Measurements from ENCODE around the gene FBLN2.

Gene FBLN2

GRCh38 chr3:13658681-13659080, 109.8 kb downstream of the FBLN2 start:
- no peak overlapping the region for H3K27ac ChIP-seq
- TF ChIP-seq ZFX (IDR thresholded peaks at IDR 0.05; ENCODE audit: borderline replicate concordance): no peak

DNA sequence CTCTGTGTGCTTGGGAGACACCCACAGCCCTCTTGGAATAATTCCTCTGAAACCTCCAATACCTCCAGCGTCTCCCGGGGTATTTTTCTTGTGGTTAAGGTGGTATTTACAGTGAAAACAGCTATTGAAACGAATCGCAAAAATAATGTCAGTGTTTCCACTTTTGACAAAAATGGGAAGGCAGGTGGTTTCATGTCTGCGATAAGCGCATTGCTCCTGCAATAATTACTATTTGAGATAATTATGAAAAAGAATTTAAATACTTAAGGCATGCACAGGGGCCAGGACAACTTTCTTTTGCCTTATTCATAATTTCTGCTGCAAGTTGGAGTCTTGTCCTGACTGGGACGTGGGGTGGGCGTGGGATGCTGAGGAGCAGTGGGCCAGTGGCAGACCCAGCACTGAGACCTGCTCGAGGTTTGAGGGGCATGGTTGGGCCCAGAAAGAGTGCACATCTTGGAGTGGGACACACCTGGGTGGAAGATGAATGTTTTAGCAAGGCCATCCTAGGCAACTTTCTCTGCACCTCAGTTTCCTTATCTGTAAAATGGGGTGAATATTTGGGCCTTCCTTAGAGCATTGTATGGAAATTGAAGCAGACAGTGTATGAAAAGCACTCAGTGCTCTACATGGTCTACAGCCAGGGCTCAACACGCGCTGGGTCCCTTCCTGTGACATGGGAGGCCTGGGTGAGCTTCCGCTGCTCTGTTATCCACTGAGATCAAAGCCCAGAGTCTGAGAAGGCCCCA, 110.5 kb downstream of the FBLN2 start:
- H3K27ac ChIP-seq: no peak overlapping the region
- TF ChIP-seq ZFX (IDR thresholded peaks at IDR 0.05; ENCODE audit: borderline replicate concordance): no peak
- TF ChIP-seq CTCF (IDR thresholded peaks at IDR 0.05): no peak

DNA sequence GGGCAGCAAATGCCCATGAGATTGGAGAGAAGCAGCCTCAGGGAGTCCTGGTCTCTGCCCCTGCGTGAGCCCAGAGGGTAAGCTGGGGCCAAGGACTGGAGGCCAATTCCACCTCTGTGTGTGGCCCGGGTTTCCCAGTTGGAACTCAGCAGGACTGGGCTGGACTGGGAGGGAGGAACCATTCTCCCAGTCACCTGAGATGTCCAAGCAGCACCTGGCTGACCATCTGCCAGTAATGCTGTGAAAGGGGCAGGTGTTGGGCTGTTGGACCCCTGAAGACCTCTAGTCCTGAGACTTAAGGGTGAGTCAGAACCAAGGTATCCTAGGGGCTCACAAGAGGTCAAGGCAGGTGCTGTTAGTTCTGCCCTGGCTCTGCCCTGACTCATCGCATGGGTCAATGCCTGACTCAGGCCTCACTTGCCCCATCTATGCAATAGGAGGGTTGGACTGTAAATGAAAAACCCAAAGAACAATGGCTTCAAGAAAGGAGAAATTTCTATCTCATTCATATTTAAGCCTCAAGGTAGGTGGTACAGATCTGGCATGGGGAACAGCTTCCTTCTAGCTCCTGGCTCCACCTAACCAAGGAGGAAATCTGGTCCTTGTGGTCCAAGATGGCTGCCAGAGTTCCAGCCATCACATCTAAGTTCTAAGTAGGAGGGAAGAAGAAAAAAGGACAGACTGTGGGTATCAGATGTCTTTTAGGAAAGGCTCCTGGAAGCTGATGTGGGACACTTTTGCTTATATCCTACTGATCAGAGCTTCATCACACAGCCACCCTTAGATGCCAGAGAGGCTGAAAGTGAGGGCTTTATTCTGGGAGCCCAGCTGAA, 111.3 kb downstream of the FBLN2 start:
- TF ChIP-seq ZFX (IDR thresholded peaks at IDR 0.05; ENCODE audit: borderline replicate concordance): no peak
- TF ChIP-seq CTCF (IDR thresholded peaks at IDR 0.05): no peak
- no peak overlapping the region for H3K27ac ChIP-seq

DNA sequence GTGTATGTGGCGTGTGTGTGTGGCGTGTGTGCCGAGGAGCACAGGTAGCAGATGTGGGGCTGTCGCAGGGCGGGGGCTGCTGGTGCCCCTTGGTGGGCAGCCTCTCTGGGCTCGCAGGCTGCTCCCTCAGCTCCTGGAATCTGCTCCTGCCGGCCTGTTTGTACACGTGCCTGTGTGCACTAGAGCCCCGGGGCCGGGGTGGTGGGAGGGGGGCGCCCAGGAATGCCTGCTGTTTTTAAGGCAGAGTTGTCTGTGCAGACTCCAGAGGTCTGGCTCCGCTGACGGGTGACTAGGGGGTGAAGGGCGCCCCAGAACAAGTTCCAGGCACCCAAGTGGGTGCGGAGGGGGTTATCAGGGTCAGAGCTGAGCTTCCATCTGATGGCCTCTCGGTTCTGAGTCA, 112.2 kb downstream of the FBLN2 start:
- TF ChIP-seq ZFX (IDR thresholded peaks at IDR 0.05; ENCODE audit: borderline replicate concordance) (no peak), CTCF (IDR thresholded peaks at IDR 0.05) (no peak)
- H3K27ac ChIP-seq: no peak overlapping the region

DNA sequence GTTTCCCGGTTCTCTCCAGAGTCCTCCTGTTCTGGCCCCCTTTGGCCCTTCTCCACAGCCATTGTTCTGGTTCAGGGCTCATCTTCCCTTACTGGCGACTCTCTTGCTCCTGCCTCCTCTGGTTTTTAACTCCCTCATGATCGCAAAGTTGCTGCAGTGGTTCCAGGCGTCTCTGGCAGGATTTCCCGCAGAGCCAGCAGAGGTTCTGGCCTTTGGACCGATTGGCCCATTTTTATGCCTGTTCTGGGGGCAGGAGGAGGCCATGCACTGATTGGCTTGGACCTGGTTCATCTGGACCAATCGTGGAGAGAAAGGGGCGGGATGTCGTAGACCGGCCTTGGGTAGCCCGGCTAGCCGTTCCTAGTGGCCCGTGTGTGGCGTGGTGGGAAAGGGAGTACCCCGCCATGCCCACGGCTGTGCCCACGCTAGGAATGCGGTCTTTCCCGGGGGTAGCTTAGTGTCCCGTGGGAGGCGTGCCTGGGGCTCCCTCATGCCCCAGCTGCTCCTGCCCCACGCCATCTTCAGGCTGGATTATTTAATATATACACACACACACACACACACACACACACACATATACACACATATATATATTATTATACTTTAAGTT, 113.4 kb downstream of the FBLN2 start:
- no peak overlapping the region for H3K27ac ChIP-seq
- no peak for TF ChIP-seq ZFX (IDR thresholded peaks at IDR 0.05; ENCODE audit: borderline replicate concordance)
- TF ChIP-seq CTCF (IDR thresholded peaks at IDR 0.05): no peak

DNA sequence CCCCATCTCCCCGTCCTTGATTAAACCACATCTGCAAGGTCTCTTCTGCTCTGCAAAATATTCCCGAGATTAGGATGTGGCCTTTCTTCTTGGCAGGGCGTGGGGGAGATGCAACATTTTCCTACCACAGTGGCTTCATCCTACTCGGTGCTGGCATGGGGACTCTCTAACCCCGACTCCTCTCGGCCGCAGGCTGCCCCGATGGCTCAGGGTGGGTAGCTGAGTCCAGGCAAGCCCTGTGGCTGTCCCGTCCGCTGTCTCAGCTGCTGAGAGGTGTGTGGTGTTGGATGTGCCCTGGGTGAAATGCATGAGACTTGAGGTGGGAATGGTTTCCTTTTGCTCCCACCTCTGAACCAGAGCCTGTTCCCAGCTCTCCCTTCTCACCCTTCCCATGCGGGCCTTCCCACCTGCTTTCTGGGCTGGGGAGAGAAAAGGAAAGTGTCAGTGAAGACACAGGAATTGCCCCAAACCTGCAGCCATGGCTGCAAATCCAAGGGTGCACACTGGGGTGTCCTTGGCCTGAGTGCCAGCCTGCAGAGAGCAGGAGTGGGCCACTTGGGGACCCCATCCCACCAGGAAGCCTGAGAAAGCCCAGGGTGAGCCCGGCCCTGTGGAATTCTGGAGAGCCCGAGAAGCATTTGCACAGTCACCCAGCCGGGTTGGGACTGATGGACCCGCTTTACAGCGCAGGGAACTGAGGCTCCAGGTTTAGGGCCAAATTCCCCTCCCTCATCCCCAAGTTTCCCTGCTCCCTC, 115.0 kb downstream of the FBLN2 start:
- no peak for TF ChIP-seq ZFX (IDR thresholded peaks at IDR 0.05; ENCODE audit: borderline replicate concordance)
- TF ChIP-seq CTCF (IDR thresholded peaks at IDR 0.05): no peak
- H3K27ac ChIP-seq: no peak overlapping the region

DNA sequence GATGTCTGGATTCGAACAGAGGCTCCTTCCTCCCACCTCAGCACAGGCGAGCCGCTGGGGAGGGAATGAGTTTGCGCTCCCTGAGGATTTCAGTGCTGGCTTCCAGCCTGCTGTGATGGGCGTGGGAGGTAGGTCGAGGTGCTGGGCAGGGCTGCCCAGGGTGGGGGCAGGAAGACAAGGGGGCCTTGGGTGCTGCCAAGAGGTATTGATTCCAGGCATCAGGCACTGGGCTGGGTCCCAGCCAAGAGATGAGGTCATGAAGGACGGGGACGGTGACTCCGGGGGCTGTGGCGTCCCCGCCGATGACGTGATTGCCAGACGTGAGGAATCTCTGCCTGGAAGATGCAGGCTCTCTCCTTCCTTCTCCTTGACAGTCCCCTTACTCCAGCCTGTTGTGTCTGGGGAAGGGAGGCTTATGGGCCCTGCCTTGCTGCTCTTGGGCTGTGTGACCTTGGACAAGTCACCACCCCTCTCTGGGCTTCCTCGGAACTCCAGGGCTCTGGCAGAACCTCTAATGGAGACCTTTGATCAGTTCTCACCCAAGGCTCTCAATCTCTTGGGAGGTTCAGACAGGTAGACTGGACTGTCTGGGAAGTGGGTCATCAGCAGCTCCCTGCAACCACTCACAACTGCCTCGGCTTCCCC, 116.8 kb downstream of the FBLN2 start:
- H3K27ac ChIP-seq: no peak overlapping the region
- TF ChIP-seq CTCF (IDR thresholded peaks at IDR 0.05) (no peak), ZFX (IDR thresholded peaks at IDR 0.05; ENCODE audit: borderline replicate concordance) (no peak)

Measured in 22Rv1 (cell line).